T-helper 2 cell treated with Interferon-gamma antibody and Interleukin-4, amounts not matched to agents 100 ng/mL and 5 ng/mL, for 36 hours (primary cell): Measurements from ENCODE around the gene PSMB5. TPM values are rescaled to one million over a fixed set of nuclear protein-coding genes. Genes with fewer than 3 reads are reported as not detected.

Experiments used
- intact Hi-C: fragments of 100-400 bp; cut with micrococcal nuclease; formaldehyde crosslinking; loops from one replicate; pipeline ENCODE4 v1.15.1; 2023
- total RNA-seq: library from RNA; stranded (reverse); gene quantifications from 2 replicates; pipeline ENCODE4 v1.2.3, GENCODE V29; 2022

PSMB5 gene
- total RNA-seq, 1 donor from 2014 or later: 72.4 TPM

DNA sequence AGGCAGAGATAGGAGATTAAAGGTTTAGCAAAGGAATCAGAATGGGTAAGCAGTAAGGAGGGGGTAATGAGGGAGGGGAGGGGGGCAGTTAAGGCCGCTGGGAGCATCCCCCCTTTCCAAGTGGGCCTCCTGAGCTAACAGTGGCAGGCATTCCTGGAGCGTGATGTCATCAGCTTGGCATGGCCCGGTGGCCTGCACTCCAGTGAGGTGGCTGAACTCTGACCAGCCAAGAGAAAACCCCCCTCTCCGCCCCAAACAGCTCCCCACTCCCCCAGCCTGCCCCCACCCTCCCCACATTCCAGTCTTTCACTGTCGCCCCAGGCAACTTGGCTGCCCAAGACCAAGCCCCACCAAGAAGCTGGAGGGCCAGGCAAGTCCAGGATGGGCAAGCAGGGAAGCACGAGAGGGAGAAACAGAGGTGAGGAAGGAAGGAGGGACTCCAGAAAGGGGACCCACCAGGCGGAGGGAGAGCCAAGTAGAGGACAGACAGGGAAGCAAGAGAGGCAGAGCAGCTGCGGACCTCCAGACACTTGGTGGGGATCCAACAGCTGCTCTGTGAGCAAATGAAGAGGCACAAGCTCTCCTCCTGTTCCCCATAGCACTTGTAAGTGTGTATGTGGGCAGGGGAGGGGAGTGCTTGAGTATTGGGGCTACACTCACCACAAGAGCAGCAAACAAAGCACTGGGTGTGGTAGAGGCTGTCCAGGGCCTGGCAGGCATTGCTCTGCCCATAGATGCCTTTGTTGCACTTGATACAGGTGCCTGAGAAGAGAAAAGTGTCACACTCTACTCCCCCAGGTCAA lies 56.8 kb downstream of the PSMB5 start:
- intact Hi-C loops: no loop called here

DNA sequence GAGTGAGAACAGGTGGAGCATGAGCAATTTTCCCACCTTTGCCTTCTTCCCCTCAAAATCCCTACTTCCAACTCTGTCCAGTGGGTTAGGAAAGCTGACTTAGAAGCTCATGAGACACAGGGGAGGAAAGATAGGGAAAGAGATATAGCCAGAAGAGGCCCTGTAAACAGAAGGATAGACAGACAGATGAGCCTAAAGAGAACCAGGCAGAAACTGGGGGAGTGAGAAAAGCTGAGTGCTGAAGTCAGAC lies 57.3 kb downstream of the PSMB5 start:
- intact Hi-C loops: no loop called here

DNA sequence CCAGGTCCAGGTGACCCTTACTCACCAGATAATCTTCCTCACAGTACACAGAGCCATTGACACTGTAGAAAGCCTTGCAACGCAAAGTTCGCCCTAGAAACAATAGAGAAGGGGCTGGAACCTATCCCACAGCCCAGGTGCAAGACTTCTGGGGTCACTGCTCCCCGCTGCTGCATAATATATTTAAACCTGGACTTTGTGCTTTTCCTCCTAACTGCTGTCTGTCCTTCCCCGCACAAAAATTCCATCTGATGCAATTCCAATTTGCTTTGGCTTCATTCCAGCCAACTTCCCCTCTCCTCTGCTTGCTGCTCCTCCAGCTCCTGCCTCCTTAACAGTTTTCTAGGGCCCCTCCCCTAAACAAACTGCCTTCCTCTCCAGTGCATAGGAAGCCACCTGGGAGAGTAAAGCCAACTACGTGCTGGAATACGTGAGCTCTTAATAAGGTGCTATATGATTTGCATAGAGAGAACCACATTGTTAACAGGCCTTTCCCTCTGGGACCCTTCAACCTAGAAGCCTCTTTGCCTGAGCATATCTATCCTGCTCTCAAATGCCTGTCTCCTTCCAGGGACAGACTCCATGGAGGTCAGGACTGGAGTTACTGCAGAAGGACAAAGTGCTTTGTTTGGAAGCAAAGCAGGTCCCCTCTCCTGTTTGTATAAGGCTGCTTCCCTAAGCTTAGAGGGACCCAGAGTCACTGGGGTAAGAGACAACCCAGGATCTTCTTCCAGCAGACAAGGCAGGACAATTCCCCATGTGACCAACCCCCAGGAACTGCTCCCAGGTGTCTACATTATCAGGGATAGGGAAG lies 57.9 kb downstream of the PSMB5 start:
- intact Hi-C loops: no loop called here

Other genes with a start within 250 kb of the PSMB5 start
- gene SLC7A7, start 219.5 kb downstream of the PSMB5 start, total RNA-seq: not detected in 2 replicates
- gene MRPL52, start 205.0 kb downstream of the PSMB5 start, total RNA-seq: 137 and 139 TPM in 2 replicates
- 1.6 and 1.9 TPM in 2 replicates for gene MMP14, start 198.3 kb downstream of the PSMB5 start, total RNA-seq
- gene LRP10, start 163.2 kb downstream of the PSMB5 start, total RNA-seq: 51.0 and 52.5 TPM in 2 replicates
- gene REM2, start 151.7 kb downstream of the PSMB5 start, total RNA-seq: 0.34 and 0.48 TPM in 2 replicates
- gene RBM23, start 115.8 kb downstream of the PSMB5 start, total RNA-seq: 84.7 and 88.9 TPM in 2 replicates
- gene PRMT5, start 105.5 kb downstream of the PSMB5 start, total RNA-seq: 78.8 and 86.6 TPM in 2 replicates
- 54.4 and 60.0 TPM in 2 replicates for gene HAUS4, start 77.8 kb downstream of the PSMB5 start, total RNA-seq
- gene AJUBA, start 52.3 kb downstream of the PSMB5 start, total RNA-seq: 0.66 and 0.91 TPM in 2 replicates
- gene C14orf93, start 24.8 kb downstream of the PSMB5 start, total RNA-seq: 9.1 and 10.2 TPM in 2 replicates
- gene PSMB11, start 7.3 kb upstream of the PSMB5 start, total RNA-seq: not detected in 2 replicates
- gene CDH24, start 22.6 kb upstream of the PSMB5 start, total RNA-seq: 2.6 and 3.0 TPM in 2 replicates
- gene ACIN1, start 60.2 kb upstream of the PSMB5 start, total RNA-seq: 201 and 210 TPM in 2 replicates
- 41.2 and 44.4 TPM in 2 replicates for gene C14orf119, start 60.6 kb upstream of the PSMB5 start, total RNA-seq
- gene CIROP, start 70.1 kb upstream of the PSMB5 start, total RNA-seq: not detected in 2 replicates
- 0.09 TPM in 1 of 2 replicates, not detected in the other for gene CEBPE, start 84.4 kb upstream of the PSMB5 start, total RNA-seq
- gene SLC7A8, start 148.8 kb upstream of the PSMB5 start, total RNA-seq: 1.0 and 2.0 TPM in 2 replicates
- gene RNF212B, start 203.0 kb upstream of the PSMB5 start, total RNA-seq: not detected in 2 replicates